H9 (cell line): ENCODE measurements around the gene SPX. TPM values are rescaled to one million over a fixed set of nuclear protein-coding genes. Genes with fewer than 3 reads are reported as not detected.

Source experiments
- DNase-seq: peaks from one replicate; pipeline ENCODE4 v3.0.0-alpha.2; 2017
- H2AFZ ChIP-seq: one replicate; pipeline ENCODE4 v1.6.1; 2013; ENCODE audit warnings: mild to moderate bottlenecking, low read length, control low read depth, moderate library complexity
- H2AK5ac ChIP-seq: 2 replicates; pipeline ENCODE4 v1.6.1; 2013; ENCODE audit warnings: low read length, control low read depth, mixed read lengths; ENCODE audit not compliant: insufficient read length
- H2BK120ac ChIP-seq: one replicate; pipeline ENCODE4 v1.6.1; 2013; ENCODE audit warnings: low read depth, mild to moderate bottlenecking, low read length, control low read depth, inconsistent platforms; ENCODE audit not compliant: poor library complexity, severe bottlenecking
- H2BK12ac ChIP-seq: 2 replicates; pipeline ENCODE4 v1.6.1; 2013; ENCODE audit warnings: low read length, control low read depth, mixed read lengths, low read depth; ENCODE audit not compliant: insufficient read length
- H2BK15ac ChIP-seq: 2 replicates; pipeline ENCODE4 v1.6.1; 2013; ENCODE audit warnings: low read depth, low read length, control low read depth
- H2BK20ac ChIP-seq: one replicate; pipeline ENCODE4 v1.6.1; 2013; ENCODE audit warnings: low read depth, mild to moderate bottlenecking, low read length, control low read depth, inconsistent platforms; ENCODE audit not compliant: poor library complexity, severe bottlenecking
- H2BK5ac ChIP-seq: 2 replicates; pipeline ENCODE4 v1.6.1; 2013; ENCODE audit warnings: low read length, control low read depth, mixed read lengths; ENCODE audit not compliant: insufficient read length
- H3K14ac ChIP-seq: 2 replicates; pipeline ENCODE4 v1.6.1; 2013; ENCODE audit warnings: low read length, control low read depth; ENCODE audit not compliant: insufficient read depth
- H3K18ac ChIP-seq: 2 replicates; pipeline ENCODE4 v1.6.1; 2013; ENCODE audit warnings: low read depth, mild to moderate bottlenecking, mixed read lengths, low read length, control low read depth; ENCODE audit not compliant: insufficient read length
- H3K23ac ChIP-seq: 2 replicates; pipeline ENCODE4 v1.6.1; 2013; ENCODE audit warnings: low read length, control low read depth, mixed read lengths, low read depth; ENCODE audit not compliant: insufficient read length
- H3K23me2 ChIP-seq: 2 replicates; pipeline ENCODE4 v1.6.1; 2013; ENCODE audit warnings: low read depth, mild to moderate bottlenecking, mixed read lengths, low read length, control low read depth; ENCODE audit not compliant: insufficient read length, poor library complexity, severe bottlenecking
- H3K27ac ChIP-seq: 2 replicates; pipeline ENCODE4 v1.5.1; 2013; ENCODE audit warnings: low read length, control low read depth, mixed read lengths, low read depth; ENCODE audit not compliant: insufficient read length
- H3K27me3 ChIP-seq: 2 replicates; pipeline ENCODE4 v1.6.1; 2013; ENCODE audit warnings: low read length, control low read depth, inconsistent platforms; ENCODE audit not compliant: insufficient read depth
- H3K4ac ChIP-seq: 2 replicates; pipeline ENCODE4 v1.6.1; 2013; ENCODE audit warnings: low read depth, mild to moderate bottlenecking, control low read depth, inconsistent platforms, low read length, moderate library complexity
- H3K4me1 ChIP-seq: 2 replicates; pipeline ENCODE4 v1.6.1; 2013; ENCODE audit warnings: low read length, control low read depth, inconsistent platforms; ENCODE audit not compliant: insufficient read depth
- H3K4me2 ChIP-seq: 2 replicates; pipeline ENCODE4 v1.6.1; 2013; ENCODE audit warnings: low read length, control low read depth, mixed read lengths; ENCODE audit not compliant: insufficient read length, insufficient read depth
- H3K56ac ChIP-seq: 2 replicates; pipeline ENCODE4 v1.6.1; 2013; ENCODE audit warnings: low read depth, mild to moderate bottlenecking, mixed read lengths, low read length, control low read depth; ENCODE audit not compliant: insufficient read length
- H3K79me1 ChIP-seq: 2 replicates; pipeline ENCODE4 v1.6.1; 2013; ENCODE audit warnings: low read depth, mild to moderate bottlenecking, moderate library complexity, low read length, control low read depth, inconsistent platforms; ENCODE audit not compliant: insufficient read depth, poor library complexity, severe bottlenecking
- H3K79me2 ChIP-seq: 2 replicates; pipeline ENCODE4 v1.6.1; 2013; ENCODE audit warnings: low read length, control low read depth, inconsistent platforms; ENCODE audit not compliant: insufficient read depth
- H3K9ac ChIP-seq: 2 replicates; pipeline ENCODE4 v1.6.1; 2013; ENCODE audit warnings: low read length, control low read depth, mixed read lengths; ENCODE audit not compliant: insufficient read length; ENCODE audit errors: extremely low read depth
- H3K9me3 ChIP-seq: one replicate; pipeline ENCODE4 v1.6.1; 2013; ENCODE audit warnings: low read depth, low read length, inconsistent platforms; ENCODE audit not compliant: control insufficient read depth
- H3T11ph ChIP-seq: one replicate; pipeline ENCODE4 v1.6.1; 2013; ENCODE audit warnings: mild to moderate bottlenecking, low read length, control low read depth, inconsistent platforms
- H4K20me1 ChIP-seq: one replicate; pipeline ENCODE4 v1.6.1; 2013; ENCODE audit not compliant: control insufficient read depth, insufficient read length, insufficient read depth
- H4K5ac ChIP-seq: 2 replicates; pipeline ENCODE4 v1.6.1; 2013; ENCODE audit warnings: low read depth, mild to moderate bottlenecking, mixed read lengths, low read length, control low read depth; ENCODE audit not compliant: insufficient read length
- H4K8ac ChIP-seq: replicated peaks from 2 replicates; pipeline ENCODE4 v1.6.1; 2013; ENCODE audit warnings: low read length, control low read depth, mixed read lengths, low read depth; ENCODE audit not compliant: insufficient read length
- H4K91ac ChIP-seq: 2 replicates; pipeline ENCODE4 v1.6.1; 2013; ENCODE audit warnings: low read depth, mild to moderate bottlenecking, moderate library complexity, mixed read lengths, low read length, control low read depth; ENCODE audit not compliant: insufficient read length
- H3K27ac Mint-ChIP-seq, 3 experiments: 2 replicates in 2 of 3; 3 replicates in 1 of 3; pipeline ENCODE4 v1.8.0; 2020 to 2021; ENCODE audit warnings: mixed read lengths in 3 of 3, mild to moderate bottlenecking in 1 of 3, moderate library complexity in 1 of 3
- H3K27me3 Mint-ChIP-seq: 2 replicates; pipeline ENCODE4 v1.8.0; 2021; ENCODE audit warnings: low read depth, mild to moderate bottlenecking, moderate library complexity, mixed read lengths
- H3K36me3 Mint-ChIP-seq, 3 experiments: 2 replicates in 2 of 3; 3 replicates in 1 of 3; pipeline ENCODE4 v1.8.0; 2020 to 2021; ENCODE audit warnings: low read depth in 3 of 3, mixed read lengths in 3 of 3; ENCODE audit not compliant: insufficient read depth in 1 of 3
- H3K4me1 Mint-ChIP-seq, 2 experiments: 2 replicates each; pipeline ENCODE4 v1.8.0; 2020; ENCODE audit warnings: mixed read lengths in 2 of 2
- H3K4me3 Mint-ChIP-seq, 2 experiments: 2 replicates in 1 of 2; 3 replicates in 1 of 2; pipeline ENCODE4 v1.8.0; 2020 to 2021; ENCODE audit warnings: mild to moderate bottlenecking in 2 of 2, mixed read lengths in 2 of 2, moderate library complexity in 1 of 2
- H3K9me3 Mint-ChIP-seq, 2 experiments: 2 replicates in 1 of 2; 3 replicates in 1 of 2; pipeline ENCODE4 v1.8.0; 2020; ENCODE audit warnings: mild to moderate bottlenecking in 2 of 2, mixed read lengths in 2 of 2, moderate library complexity in 1 of 2
- CTCF ChIP-seq: fragments of 200-600 bp; sonication (generic); conservative IDR thresholded peaks from 3 replicates; pipeline ENCODE4 v1.8.0; 2021; ENCODE audit warnings: antibody characterized with exemption, mild to moderate bottlenecking
- WGBS: extraction: QIAGEN DNeasy Blood & Tissue Kit; methylation state at CpG from one replicate; pipeline ENCODE4 v1.1.7; 2013; ENCODE audit warnings: missing lambda C conversion rate, low lambda C conversion rate, mixed read lengths; ENCODE audit not compliant: insufficient read length; ENCODE audit errors: extremely low coverage; 5-methylcytosine and 5-hydroxymethylcytosine counted together
- total RNA-seq: library from RNA; stranded (reverse); gene quantifications from 2 replicates; pipeline ENCODE4 v1.2.1, GENCODE V29; 2021

SPX gene
- total RNA-seq, 1 experiment from 2014 or later, result 0.35 TPM

- no peak overlapping the region for H3K23ac ChIP-seq
- no peak overlapping the region for H4K91ac ChIP-seq
- no peak overlapping the region for H3K9ac ChIP-seq
- H3T11ph ChIP-seq, result no peak overlapping the region
- H3K4ac ChIP-seq, result no peak overlapping the region
- no peak overlapping the region for H4K5ac ChIP-seq
- no peaks in the 10 kb centered on the region for H4K20me1 ChIP-seq
- H2BK12ac ChIP-seq, result no peak overlapping the region
- Mint-ChIP-seq H3K4me3 (no peak overlapping the region), H3K9me3 (no peaks in the 10 kb centered on the region), H3K4me1 (peaks cover 5 to 12% of the 10 kb centered on the region in 2 experiments), H3K27ac (no peak overlapping the region), H3K27me3 (peaks cover 70% of the 10 kb centered on the region), H3K36me3 (no peaks in the 10 kb centered on the region; a peak in 1 of 7 replicates)
- no peak overlapping the region for H3K14ac ChIP-seq
- peaks cover 5% of the 10 kb centered on the region; the same call in 1 of the 2 replicates for H3K27me3 ChIP-seq
- no peak overlapping the region for H2BK15ac ChIP-seq
- DNase-seq, result no peak
- no peak overlapping the region for H3K56ac ChIP-seq
- H2BK120ac ChIP-seq, result no peak overlapping the region
- H3K79me1 ChIP-seq, result no peaks in the 10 kb centered on the region
- H3K9me3 ChIP-seq, result no peaks in the 10 kb centered on the region
- no peak for TF ChIP-seq CTCF
- no peak overlapping the region for H2AK5ac ChIP-seq
- no peaks in the 10 kb centered on the region for H3K4me1 ChIP-seq
- no peak overlapping the region for H3K4me2 ChIP-seq
- no CpG with 5 or more reads among the region's 5 CpGs for WGBS
- no peaks in the 10 kb centered on the region for H3K79me2 ChIP-seq
- H2BK5ac ChIP-seq, result no peak overlapping the region
- no peak overlapping the region for H3K27ac ChIP-seq
- peaks cover 8% of the 10 kb centered on the region for H3K23me2 ChIP-seq
- no peak overlapping the region for H2AFZ ChIP-seq
- no peak overlapping the region for H2BK20ac ChIP-seq
- no peak overlapping the region for H4K8ac ChIP-seq
- H3K18ac ChIP-seq, result no peak overlapping the region
These were observed 2.9 kb downstream of the SPX start for GRCh38 chr12:21528953-21529352.
